Measurements from ENCODE around the gene CLEC17A.

The CLEC17A gene

GRCh38 chr19:14629557-14629956, 46.7 kb downstream of the CLEC17A start:
- H3K9me3 ChIP-seq (ENCODE audit: control insufficient read depth, low read depth, low read length): peaks cover 37% of the 10 kb centered on the region
- no peak overlapping the region for H3K4me3 ChIP-seq (ENCODE audit: low read length)
- no peaks in the 10 kb centered on the region for H3K4me1 ChIP-seq (ENCODE audit: control insufficient read depth, low read depth, low read length)
- H3K27ac ChIP-seq (ENCODE audit: low read length): no peak overlapping the region
- H3K9ac ChIP-seq (ENCODE audit: low read length): no peak overlapping the region
- H3K27me3 ChIP-seq (ENCODE audit: control insufficient read depth, insufficient read depth, low read length): no peaks in the 10 kb centered on the region
- no peaks in the 10 kb centered on the region for H3K36me3 ChIP-seq (ENCODE audit: control insufficient read depth, low read depth, low read length)

DNA sequence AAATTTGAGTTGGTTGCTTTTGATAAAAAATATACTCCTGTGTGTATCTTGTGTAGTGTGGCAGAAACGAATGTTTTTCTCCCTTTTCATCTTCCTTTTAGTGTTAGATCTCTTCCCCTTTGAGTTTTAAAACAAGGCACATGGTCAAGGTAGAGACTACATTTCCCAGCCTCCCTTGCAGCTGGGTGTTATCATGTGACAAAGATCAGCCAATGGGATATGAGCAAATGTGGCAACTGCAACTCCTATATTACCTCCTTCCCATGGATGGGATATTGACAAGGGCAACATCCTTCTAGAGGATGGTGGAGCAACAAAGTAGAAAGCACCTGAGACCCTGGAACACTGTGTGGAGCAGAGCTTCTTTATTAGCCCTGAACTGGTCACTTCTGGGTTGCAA, 49.4 kb downstream of the CLEC17A start:
- H3K36me3 ChIP-seq (ENCODE audit: control insufficient read depth, low read depth, low read length): no peaks in the 10 kb centered on the region
- H3K4me1 ChIP-seq (ENCODE audit: control insufficient read depth, low read depth, low read length): no peaks in the 10 kb centered on the region
- no peak overlapping the region for H3K4me3 ChIP-seq (ENCODE audit: low read length)
- no peak overlapping the region for H3K27ac ChIP-seq (ENCODE audit: low read length)
- H3K9me3 ChIP-seq (ENCODE audit: control insufficient read depth, low read depth, low read length): peaks cover 33% of the 10 kb centered on the region
- H3K9ac ChIP-seq (ENCODE audit: low read length): no peak overlapping the region
- H3K27me3 ChIP-seq (ENCODE audit: control insufficient read depth, insufficient read depth, low read length): no peaks in the 10 kb centered on the region

GRCh38 chr19:14639536-14640277, 56.8 kb downstream of the CLEC17A start:
- H3K4me1 ChIP-seq (ENCODE audit: control insufficient read depth, low read depth, low read length): no peaks in the 10 kb centered on the region
- no peaks in the 10 kb centered on the region for H3K27me3 ChIP-seq (ENCODE audit: control insufficient read depth, insufficient read depth, low read length)
- no peak overlapping the region for H3K4me3 ChIP-seq (ENCODE audit: low read length)
- H3K27ac ChIP-seq (ENCODE audit: low read length): no peak overlapping the region
- no peak overlapping the region for H3K9ac ChIP-seq (ENCODE audit: low read length)
- H3K9me3 ChIP-seq (ENCODE audit: control insufficient read depth, low read depth, low read length): peaks cover 39% of the 10 kb centered on the region
- no peaks in the 10 kb centered on the region for H3K36me3 ChIP-seq (ENCODE audit: control insufficient read depth, low read depth, low read length)

GRCh38 chr19:14648506-14648905, 65.6 kb downstream of the CLEC17A start:
- Histone ChIP-seq H3K4me3 (ENCODE audit: low read length) (no peak overlapping the region), H3K9ac (ENCODE audit: low read length) (no peak overlapping the region), H3K4me1 (ENCODE audit: control insufficient read depth, low read depth, low read length) (no peaks in the 10 kb centered on the region), H3K27me3 (ENCODE audit: control insufficient read depth, insufficient read depth, low read length) (no peaks in the 10 kb centered on the region), H3K27ac (ENCODE audit: low read length) (no peak overlapping the region), H3K36me3 (ENCODE audit: control insufficient read depth, low read depth, low read length) (no peaks in the 10 kb centered on the region), H3K9me3 (ENCODE audit: control insufficient read depth, low read depth, low read length) (peaks cover 22% of the 10 kb centered on the region)

- H3K9ac ChIP-seq (ENCODE audit: low read length): no peak overlapping the region
- no peak overlapping the region for H3K27ac ChIP-seq (ENCODE audit: low read length)
- no peaks in the 10 kb centered on the region for H3K4me1 ChIP-seq (ENCODE audit: control insufficient read depth, low read depth, low read length)
- H3K36me3 ChIP-seq (ENCODE audit: control insufficient read depth, low read depth, low read length): no peaks in the 10 kb centered on the region
- no peak overlapping the region for H3K4me3 ChIP-seq (ENCODE audit: low read length)
- no peaks in the 10 kb centered on the region for H3K27me3 ChIP-seq (ENCODE audit: control insufficient read depth, insufficient read depth, low read length)
- H3K9me3 ChIP-seq (ENCODE audit: control insufficient read depth, low read depth, low read length): peaks cover 24% of the 10 kb centered on the region
Observed at GRCh38 chr19:14649020-14649419, 66.1 kb downstream of the CLEC17A start.

DNA sequence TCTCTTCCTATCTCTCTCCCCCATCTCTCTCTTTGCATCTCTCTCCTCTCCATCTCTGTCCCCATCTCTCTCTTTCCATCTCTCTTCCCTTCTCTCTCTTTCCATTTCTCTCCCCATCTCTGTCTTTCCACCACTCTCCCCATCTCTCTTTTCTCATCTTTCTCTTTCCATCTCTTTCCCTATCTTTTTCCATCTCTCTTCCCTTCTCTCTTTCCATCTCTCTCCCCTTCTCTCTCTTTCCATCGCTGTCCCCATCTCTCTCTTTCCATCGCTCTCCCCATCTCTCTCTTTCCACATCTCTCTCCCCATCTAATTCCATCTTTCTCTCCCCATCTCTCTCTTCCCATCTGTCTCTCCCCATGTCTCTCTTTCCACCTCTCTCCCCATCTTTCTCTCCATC, 67.3 kb downstream of the CLEC17A start:
- H3K9me3 ChIP-seq (ENCODE audit: control insufficient read depth, low read depth, low read length): peaks cover 21% of the 10 kb centered on the region
- H3K36me3 ChIP-seq (ENCODE audit: control insufficient read depth, low read depth, low read length): no peaks in the 10 kb centered on the region
- H3K4me3 ChIP-seq (ENCODE audit: low read length): no peak overlapping the region
- no peaks in the 10 kb centered on the region for H3K27me3 ChIP-seq (ENCODE audit: control insufficient read depth, insufficient read depth, low read length)
- H3K9ac ChIP-seq (ENCODE audit: low read length): no peak overlapping the region
- no peaks in the 10 kb centered on the region for H3K4me1 ChIP-seq (ENCODE audit: control insufficient read depth, low read depth, low read length)
- no peak overlapping the region for H3K27ac ChIP-seq (ENCODE audit: low read length)

DNA sequence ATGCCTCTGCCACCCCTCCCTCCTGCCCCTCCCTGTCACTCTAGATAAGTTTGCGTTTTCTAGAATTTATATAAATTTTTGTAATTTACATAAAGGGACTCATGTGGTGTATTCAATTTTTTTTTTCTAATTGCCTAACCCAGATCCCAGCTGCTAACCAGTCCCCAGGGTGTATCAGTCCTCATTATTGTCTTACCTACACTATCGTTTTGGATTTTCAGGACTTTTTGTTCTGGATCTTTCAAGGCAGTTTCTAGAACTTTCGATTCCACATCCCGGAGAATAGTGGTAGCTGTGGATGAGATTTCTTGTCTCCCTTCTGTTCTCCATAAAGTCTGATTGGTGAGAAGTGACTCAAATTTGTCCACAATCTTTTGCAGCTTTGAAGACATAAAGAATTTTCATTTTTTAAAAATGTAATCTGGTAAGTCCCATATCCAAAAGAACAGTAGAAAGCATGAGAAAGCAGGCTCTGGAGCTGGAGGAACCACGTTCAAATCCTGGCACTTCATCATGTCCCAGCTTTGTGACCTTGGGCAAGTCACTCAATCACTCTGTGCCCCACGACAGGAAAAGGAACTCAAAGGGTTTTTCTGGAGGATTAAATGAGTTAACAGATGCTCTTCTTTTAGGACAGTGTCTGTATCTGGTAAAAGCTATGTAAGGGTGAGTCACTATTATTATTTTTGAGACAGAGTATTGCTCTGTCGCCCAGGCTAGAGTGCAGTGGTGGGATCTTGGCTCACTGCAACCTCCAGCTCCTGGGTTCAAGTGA, 72.1 kb downstream of the CLEC17A start:
- no peaks in the 10 kb centered on the region for H3K4me1 ChIP-seq (ENCODE audit: control insufficient read depth, low read depth, low read length)
- peaks cover 8% of the 10 kb centered on the region for H3K9me3 ChIP-seq (ENCODE audit: control insufficient read depth, low read depth, low read length)
- H3K27ac ChIP-seq (ENCODE audit: low read length): no peak overlapping the region
- H3K4me3 ChIP-seq (ENCODE audit: low read length): no peak overlapping the region
- H3K36me3 ChIP-seq (ENCODE audit: control insufficient read depth, low read depth, low read length): no peaks in the 10 kb centered on the region
- H3K27me3 ChIP-seq (ENCODE audit: control insufficient read depth, insufficient read depth, low read length): no peaks in the 10 kb centered on the region
- no peak overlapping the region for H3K9ac ChIP-seq (ENCODE audit: low read length)

DNA sequence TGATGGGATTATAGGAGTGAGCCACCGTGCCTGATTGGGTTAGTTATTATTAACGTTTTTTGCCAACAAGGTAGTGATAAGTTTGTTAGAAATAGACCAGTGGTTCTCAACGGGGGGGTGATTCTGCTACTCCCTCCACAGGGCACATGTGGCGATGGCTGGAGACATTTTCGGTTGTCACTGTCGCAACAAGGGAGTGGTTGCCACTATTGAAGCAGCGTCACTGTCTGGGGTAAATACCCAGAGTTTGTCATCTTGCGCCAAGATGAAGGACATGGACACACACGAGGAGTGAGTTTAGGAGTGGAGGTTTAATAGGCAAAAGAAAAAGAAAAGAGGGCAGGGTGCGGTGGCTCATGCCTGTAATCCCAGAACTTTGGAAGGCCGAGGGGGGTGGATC, 72.8 kb downstream of the CLEC17A start:
- H3K4me1 ChIP-seq (ENCODE audit: control insufficient read depth, low read depth, low read length): no peaks in the 10 kb centered on the region
- no peak overlapping the region for H3K27ac ChIP-seq (ENCODE audit: low read length)
- no peaks in the 10 kb centered on the region for H3K36me3 ChIP-seq (ENCODE audit: control insufficient read depth, low read depth, low read length)
- no peaks in the 10 kb centered on the region for H3K27me3 ChIP-seq (ENCODE audit: control insufficient read depth, insufficient read depth, low read length)
- no peak overlapping the region for H3K9ac ChIP-seq (ENCODE audit: low read length)
- no peak overlapping the region for H3K4me3 ChIP-seq (ENCODE audit: low read length)
- H3K9me3 ChIP-seq (ENCODE audit: control insufficient read depth, low read depth, low read length): peaks cover 13% of the 10 kb centered on the region

DNA sequence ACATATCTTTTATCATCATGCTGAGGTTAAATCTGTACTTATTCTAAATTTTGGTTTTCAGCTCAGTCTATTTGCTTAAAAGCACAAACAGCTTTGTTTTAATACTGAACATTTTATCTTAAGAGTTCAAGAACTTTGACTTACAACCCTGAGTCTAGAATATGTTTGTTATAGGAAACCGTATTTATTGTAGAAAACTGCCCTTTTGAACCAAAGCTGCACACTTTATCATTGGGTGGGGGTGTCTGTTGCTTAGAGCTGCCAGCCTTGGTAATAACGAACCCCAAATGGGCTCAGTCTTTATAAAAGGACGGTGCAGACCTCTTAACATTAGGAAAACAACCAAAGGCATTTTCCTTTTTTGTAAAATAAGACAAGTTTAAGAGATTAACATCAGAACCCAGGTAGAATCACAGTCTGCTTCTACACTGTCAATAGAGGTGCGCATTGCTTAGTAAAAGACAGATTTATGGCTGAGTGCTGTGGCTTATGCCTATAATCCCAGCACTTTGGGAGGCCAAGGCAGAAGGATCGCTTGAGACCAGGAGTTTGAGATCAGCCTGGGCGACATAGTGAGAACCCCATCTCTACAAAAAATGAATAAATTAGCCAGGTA, 77.1 kb downstream of the CLEC17A start:
- Histone ChIP-seq H3K9me3 (ENCODE audit: control insufficient read depth, low read depth, low read length) (peaks cover 10% of the 10 kb centered on the region), H3K4me3 (ENCODE audit: low read length) (no peak overlapping the region), H3K4me1 (ENCODE audit: control insufficient read depth, low read depth, low read length) (no peaks in the 10 kb centered on the region)

DNA sequence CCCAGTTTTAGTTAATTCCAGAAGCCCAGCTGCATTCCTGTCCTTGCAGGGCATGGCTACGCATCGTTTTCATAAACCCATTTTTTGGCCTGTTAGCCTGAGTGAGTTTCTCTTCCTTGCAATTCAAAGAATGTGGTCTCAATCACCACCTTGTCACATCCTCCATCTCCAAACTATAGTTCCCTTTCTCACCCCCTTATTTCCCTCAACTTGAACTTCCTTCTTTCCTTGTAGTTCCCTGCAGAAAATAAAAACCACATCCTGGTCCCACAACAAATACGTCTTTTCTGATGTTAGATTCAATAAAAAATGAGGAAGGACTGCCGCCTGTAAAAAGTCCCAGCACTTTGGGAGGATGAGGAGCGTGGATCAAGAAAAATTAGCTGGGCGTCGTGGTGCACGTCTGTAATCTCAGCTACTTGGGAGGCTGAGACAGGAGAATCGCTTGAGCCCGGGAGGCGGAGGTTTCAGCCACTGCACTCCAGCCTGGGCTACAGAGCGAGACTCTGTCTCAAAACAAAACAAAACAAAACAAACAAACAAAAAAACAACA, 78.6 kb downstream of the CLEC17A start:
- H3K9ac ChIP-seq (ENCODE audit: low read length): no peak overlapping the region
- H3K36me3 ChIP-seq (ENCODE audit: control insufficient read depth, low read depth, low read length): no peaks in the 10 kb centered on the region
- no peak overlapping the region for H3K4me3 ChIP-seq (ENCODE audit: low read length)
- H3K27me3 ChIP-seq (ENCODE audit: control insufficient read depth, insufficient read depth, low read length): no peaks in the 10 kb centered on the region
- no peaks in the 10 kb centered on the region for H3K4me1 ChIP-seq (ENCODE audit: control insufficient read depth, low read depth, low read length)
- no peak overlapping the region for H3K27ac ChIP-seq (ENCODE audit: low read length)
- peaks cover 8% of the 10 kb centered on the region for H3K9me3 ChIP-seq (ENCODE audit: control insufficient read depth, low read depth, low read length)

More for the DNA sequence above, 77.1 kb downstream of the CLEC17A start:
- H3K27me3 ChIP-seq (ENCODE audit: control insufficient read depth, insufficient read depth, low read length): no peaks in the 10 kb centered on the region
- no peak overlapping the region for H3K9ac ChIP-seq (ENCODE audit: low read length)
- H3K27ac ChIP-seq (ENCODE audit: low read length): no peak overlapping the region
- no peaks in the 10 kb centered on the region for H3K36me3 ChIP-seq (ENCODE audit: control insufficient read depth, low read depth, low read length)

All from iPS-18a (cell line).